SK-N-MC (cell line): ENCODE data around the gene ING4.

Experiments
- DNase-seq: peaks from one replicate; pipeline ENCODE4 v3.0.0-alpha.2; 2011; ENCODE audit warnings: low read depth, low spot score
- H3K27ac ChIP-seq: fragments of 200-600 bp; sonication (generic); 2 replicates; pipeline ENCODE4 v1.5.1; 2016; ENCODE audit warnings: mixed run types
- H3K36me3 ChIP-seq: fragments of 200-600 bp; sonication (generic); 2 replicates; pipeline ENCODE4 v1.6.1; 2017; ENCODE audit warnings: antibody characterized with exemption, low read length, mixed read lengths; ENCODE audit not compliant: insufficient read depth
- H3K4me3 ChIP-seq: fragments of 200-600 bp; sonication (generic); 2 replicates; pipeline ENCODE4 v1.5.1; 2016
- H3K9ac ChIP-seq: fragments of 200-600 bp; sonication (generic); 2 replicates; pipeline ENCODE4 v1.8.0; 2017; ENCODE audit warnings: mixed run types, mixed read lengths; ENCODE audit not compliant: insufficient read length
- H3K9me3 ChIP-seq: fragments of 200-600 bp; sonication (generic); 2 replicates; pipeline ENCODE4 v1.6.1; 2017; ENCODE audit warnings: low read depth, mild to moderate bottlenecking, antibody characterized with exemption, low read length, moderate library complexity, mixed read lengths
- EZH2 ChIP-seq: fragments of 200-600 bp; sonication (generic); IDR thresholded peaks from one replicate; pipeline ENCODE4 v1.6.1; 2017; ENCODE audit warnings: antibody characterized with exemption
- FOXP2 ChIP-seq: optimal IDR thresholded peaks from 2 replicates; pipeline ENCODE3; 2011; ENCODE audit warnings: mild to moderate bottlenecking, moderate library complexity; ENCODE audit not compliant: insufficient read depth; ENCODE audit errors: extremely low read length, control extremely low read depth
- POLR2AphosphoS5 ChIP-seq: IDR thresholded peaks from 2 replicates; pipeline ENCODE4 v1.6.1; 2012; ENCODE audit warnings: mild to moderate bottlenecking, low read depth, low read length, borderline replicate concordance

The ING4 gene

DNA sequence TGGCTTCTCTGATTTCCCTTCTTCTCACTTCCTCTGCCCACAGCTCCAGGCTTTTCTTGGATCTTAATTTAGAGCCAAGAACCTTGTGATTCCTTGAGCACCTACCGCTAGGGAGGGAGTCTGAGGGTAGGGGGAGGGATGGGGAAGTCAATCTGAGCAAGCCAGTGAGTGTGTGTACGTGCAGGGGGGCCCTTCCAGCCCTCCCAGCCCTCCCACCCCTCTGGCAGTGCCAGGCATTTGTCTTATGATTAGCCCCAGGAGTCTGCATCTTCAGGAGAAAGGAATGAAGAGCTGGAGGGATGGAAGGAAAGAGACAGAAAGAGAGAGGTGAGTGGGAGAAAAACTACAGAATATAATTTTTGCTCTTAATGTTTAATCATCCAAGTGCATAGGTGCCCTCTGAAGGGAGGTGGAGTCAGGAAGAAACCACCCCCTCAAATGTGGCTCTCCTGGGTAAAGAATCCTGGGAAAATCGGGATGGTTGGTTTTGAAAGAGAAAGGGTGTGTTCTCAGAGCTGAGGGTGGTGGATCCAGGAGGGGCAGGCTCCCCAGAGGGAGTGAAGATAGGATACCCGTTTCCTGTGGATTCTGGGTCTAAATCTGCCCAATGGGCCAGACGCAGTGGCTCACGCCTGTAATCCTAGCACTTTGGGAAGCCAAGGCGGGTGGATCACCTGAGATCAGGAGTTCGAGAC is 35.6 kb upstream of the ING4 start:
- DNase-seq: no peak
- H3K27ac ChIP-seq: no peak overlapping the region
- H3K9me3 ChIP-seq: no peaks in the 10 kb centered on the region
- H3K4me3 ChIP-seq: no peak overlapping the region
- H3K9ac ChIP-seq: no peak overlapping the region
- no peaks in the 10 kb centered on the region for H3K36me3 ChIP-seq
- TF ChIP-seq POLR2AphosphoS5: no peak
- no peak for TF ChIP-seq EZH2
- no peak for TF ChIP-seq FOXP2

GRCh38 chr12:6697584-6698351 is 34.8 kb upstream of the ING4 start:
- TF ChIP-seq EZH2: no peak
- Histone ChIP-seq H3K9ac (no peak overlapping the region), H3K4me3 (no peak overlapping the region), H3K36me3 (no peaks in the 10 kb centered on the region), H3K9me3 (no peaks in the 10 kb centered on the region), H3K27ac (no peak overlapping the region)
- DNase-seq: no peak

DNA sequence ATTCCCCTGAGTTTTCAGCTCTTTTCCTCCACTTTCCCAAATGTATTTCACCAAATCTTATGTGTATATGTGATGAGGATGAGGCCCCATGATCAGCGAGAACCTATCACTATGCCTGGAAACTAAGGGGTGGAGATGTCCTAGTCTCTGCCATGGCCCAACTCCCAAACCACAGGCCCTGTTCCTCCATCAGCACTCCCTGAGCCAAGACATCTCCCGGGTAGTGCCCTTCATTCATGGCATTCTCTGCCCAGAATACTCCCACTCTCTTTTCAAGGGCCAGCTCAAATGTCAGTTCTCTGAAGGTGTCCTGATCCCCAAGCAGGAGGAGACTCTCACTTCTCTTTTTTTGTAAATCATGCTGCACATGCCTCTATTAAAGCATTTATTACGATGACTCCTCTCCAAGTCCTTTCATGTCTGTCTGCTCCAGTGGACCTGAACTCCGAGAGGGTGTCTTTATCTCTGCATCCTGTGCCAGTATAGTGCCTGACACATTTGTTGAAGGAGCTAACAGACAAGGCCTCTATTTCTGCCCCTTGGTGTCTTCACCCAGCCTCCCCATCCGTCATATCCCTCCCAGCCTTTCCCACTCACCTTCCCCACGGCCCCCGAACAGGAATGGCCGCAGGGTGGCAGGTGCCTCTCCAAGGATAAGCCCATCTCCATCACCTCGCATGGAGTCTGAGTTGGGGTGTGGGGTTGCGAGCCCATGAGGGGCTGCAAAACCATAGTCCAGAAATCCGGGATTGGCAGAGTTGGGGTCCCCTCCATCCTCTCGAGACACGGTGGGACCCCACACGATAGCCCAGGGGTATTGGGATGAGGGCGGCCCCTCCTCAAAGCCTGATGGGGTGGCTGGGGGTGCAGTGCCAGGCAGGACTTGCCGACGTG is 34.0 kb upstream of the ING4 start:
- no peak for DNase-seq
- Histone ChIP-seq H3K9ac (no peak overlapping the region), H3K36me3 (no peaks in the 10 kb centered on the region), H3K27ac (no peak overlapping the region), H3K9me3 (no peaks in the 10 kb centered on the region), H3K4me3 (no peak overlapping the region)
- TF ChIP-seq FOXP2 (no peak), POLR2AphosphoS5 (no peak), EZH2 (no peak)

- H3K9ac ChIP-seq: no peak overlapping the region
- H3K27ac ChIP-seq: no peak overlapping the region
- H3K4me3 ChIP-seq: no peak overlapping the region
- TF ChIP-seq EZH2: no peak
- TF ChIP-seq FOXP2: no peak
- no peak for TF ChIP-seq POLR2AphosphoS5
- no peaks in the 10 kb centered on the region for H3K36me3 ChIP-seq
- H3K9me3 ChIP-seq: no peaks in the 10 kb centered on the region
- no peak for DNase-seq
Measured at GRCh38 chr12:6695313-6696045, 32.6 kb upstream of the ING4 start.

DNA sequence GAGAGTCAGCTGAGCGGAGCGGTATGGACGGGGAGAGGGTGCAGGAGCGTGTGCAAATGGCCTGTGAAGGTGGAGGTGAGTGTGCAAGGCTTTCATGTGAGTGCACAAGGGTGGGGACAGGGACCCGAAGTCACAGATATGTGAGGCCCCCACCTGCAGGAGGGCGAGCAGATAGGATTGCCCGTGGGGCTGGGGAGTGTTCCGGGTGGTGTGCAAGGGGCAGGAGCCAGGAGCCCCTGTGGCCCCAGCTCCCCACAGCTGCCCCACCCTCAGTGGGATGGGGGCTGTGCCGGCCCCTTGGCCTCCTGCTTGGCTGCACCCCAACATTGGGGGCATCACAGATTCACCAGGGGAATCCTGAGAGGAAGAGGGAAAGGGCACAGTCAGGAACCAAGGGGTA is 31.8 kb upstream of the ING4 start:
- H3K9ac ChIP-seq: no peak overlapping the region
- no peak overlapping the region for H3K4me3 ChIP-seq
- H3K27ac ChIP-seq: no peak overlapping the region
- TF ChIP-seq EZH2 (no peak), POLR2AphosphoS5 (no peak), FOXP2 (no peak)
- DNase-seq: no peak
- no peaks in the 10 kb centered on the region for H3K9me3 ChIP-seq
- H3K36me3 ChIP-seq: no peaks in the 10 kb centered on the region

DNA sequence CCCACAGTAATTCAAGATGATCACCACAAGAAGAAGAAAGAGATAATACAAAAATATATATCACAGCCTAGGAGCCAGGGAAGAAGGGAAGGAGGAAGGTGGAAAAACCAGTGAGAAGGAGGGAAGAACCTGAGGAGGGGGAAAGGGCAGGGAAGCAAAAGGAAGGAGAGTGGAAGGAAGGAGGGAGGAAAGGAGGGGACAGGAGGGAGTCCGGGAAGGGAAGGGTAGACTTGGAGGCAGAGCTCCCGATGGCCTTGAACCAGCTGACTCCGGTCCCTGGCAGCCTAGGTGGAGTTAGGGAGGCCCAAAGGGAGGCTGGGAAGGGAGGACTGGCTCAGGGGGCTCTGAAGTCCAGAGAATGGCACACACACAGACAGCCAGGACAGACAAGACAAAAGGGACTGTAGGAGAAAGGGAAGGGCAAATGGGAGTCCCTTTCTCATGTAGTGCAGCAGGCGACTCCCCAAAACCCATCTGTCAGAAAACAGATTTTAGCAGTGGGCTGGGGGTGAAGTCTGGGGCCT is 31.0 kb upstream of the ING4 start:
- Histone ChIP-seq H3K27ac (no peak overlapping the region), H3K9ac (no peak overlapping the region), H3K36me3 (no peaks in the 10 kb centered on the region), H3K4me3 (no peak overlapping the region), H3K9me3 (no peaks in the 10 kb centered on the region)
- DNase-seq: no peak
- TF ChIP-seq POLR2AphosphoS5: no peak
- TF ChIP-seq FOXP2: no peak
- no peak for TF ChIP-seq EZH2

DNA sequence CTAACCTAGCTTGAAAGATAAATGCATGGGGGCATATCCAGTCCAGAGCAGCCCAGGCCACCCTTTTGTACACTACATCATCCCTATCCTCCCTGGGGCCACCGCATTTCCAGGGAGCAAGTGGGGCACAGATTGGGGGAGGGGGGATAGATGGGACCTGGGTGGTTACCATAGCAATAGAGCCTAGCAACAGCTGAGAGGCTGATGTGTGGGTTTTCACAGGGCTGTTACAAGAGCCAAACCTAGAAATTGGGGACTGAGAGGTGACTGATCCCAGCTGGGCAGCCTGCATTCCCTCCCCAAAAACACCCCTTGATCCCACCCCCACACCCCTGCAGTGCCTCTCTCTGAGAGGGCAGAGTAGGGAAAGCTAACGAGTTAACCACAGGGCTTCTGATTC is 30.0 kb upstream of the ING4 start:
- Histone ChIP-seq H3K9me3 (no peaks in the 10 kb centered on the region), H3K36me3 (no peaks in the 10 kb centered on the region), H3K4me3 (no peak overlapping the region), H3K27ac (no peak overlapping the region), H3K9ac (no peak overlapping the region)
- TF ChIP-seq POLR2AphosphoS5: no peak
- TF ChIP-seq FOXP2: no peak
- TF ChIP-seq EZH2: no peak
- DNase-seq: no peak

GRCh38 chr12:6691473-6691872 is 28.6 kb upstream of the ING4 start:
- Histone ChIP-seq H3K27ac (peak overlapping the region; percentile 58), H3K36me3 (no peaks in the 10 kb centered on the region), H3K9ac (no peak overlapping the region), H3K9me3 (no peaks in the 10 kb centered on the region), H3K4me3 (no peak overlapping the region)
- DNase-seq: no peak
- TF ChIP-seq POLR2AphosphoS5: no peak
- no peak for TF ChIP-seq FOXP2
- TF ChIP-seq EZH2: no peak
